Posterior cingulate gyrus (tissue), 11 donors: ENCODE data around the gene BTBD16.

Source experiments
- DNase-seq, 10 donors: peaks; one replicate each; pipeline versions ENCODE4 v3.0.0 to v3.0.0-alpha.2; 2020 to 2021; ENCODE audit warnings: mixed read lengths in 3 of 10
- intact Hi-C: fragments of 100-400 bp; cut with DNase I; formaldehyde crosslinking; loops from one replicate; pipeline ENCODE4 v1.15.1; 2023

BTBD16 gene

GRCh38 chr10:122387572-122387971 lies 116.5 kb downstream of the BTBD16 start:
- DNase-seq, result no peak

More at GRCh38 chr10:122387572-122387971, 116.5 kb downstream of the BTBD16 start:
- intact Hi-C loops, result no loop called here
